ENCODE measurements around the gene SLC8A3. TPM values are rescaled to one million over a fixed set of nuclear protein-coding genes. Genes with fewer than 3 reads are reported as not detected.

Gene SLC8A3
- total and polyA plus RNA-seq, 2 of the 13 experiments (the other 11 are each of a cell fraction or from before 2014, with no cell fraction given) = 0.01 to 0.02 TPM

- intact Hi-C loops (cut with micrococcal nuclease; ENCODE audit: unreplicated experiment) (no loop called here), in situ Hi-C loops (cut with HindIII; ENCODE audit: extremely low pct_ligation_motif_present, low pct_unique_long_range_greater_than_20kb) (loop anchor here (5.0 to 25.0 kb wide), 2 partner anchors 233 to 478 kb away; no protein-coding TSS in a partner anchor)
- no peak overlapping the region for H2AFZ ChIP-seq (ENCODE audit: low read length)
- CTCF ChIA-PET (ENCODE audit: low intra/inter-chr PET ratio, low total read pairs) = no interaction called here
- no peaks in the 10 kb centered on the region for H4K20me1 ChIP-seq (ENCODE audit: insufficient read depth, low read length)
- no peaks in the 10 kb centered on the region for H3K4me1 ChIP-seq (ENCODE audit: insufficient read depth, low read length)
- H3K27me3 ChIP-seq (ENCODE audit: control insufficient read depth in 1 of 2, insufficient read depth in 2 of 2, low read length in 2 of 2) = peaks cover 0 to 1% of the 10 kb centered on the region in 2 experiments; a peak in 2 of 5 replicates
- H3K79me2 ChIP-seq (ENCODE audit: insufficient read depth, low read length) = no peaks in the 10 kb centered on the region
- POLR2A ChIA-PET = no interaction called here
- no TSS peak for BruUV-seq (replicated peaks)
- no peaks in the 10 kb centered on the region for H3K36me3 ChIP-seq (replicated peaks in 1 of 2; ENCODE audit: control insufficient read depth in 1 of 2, insufficient read depth in 2 of 2, low read length in 2 of 2)
- H3K4me3 ChIP-seq (replicated peaks in 1 of 3; ENCODE audit: insufficient read depth in 1 of 3, low read depth in 2 of 3, low read length in 3 of 3) = no peak overlapping the region
- 5% methylated on average over 2 of the region's 2 CpGs for WGBS (ENCODE audit: low lambda C conversion rate)
- no peak overlapping the region for H3K9ac ChIP-seq (ENCODE audit: insufficient read depth, low read depth, low read length)
- ATAC-seq = no peak
- H3K4me2 ChIP-seq (ENCODE audit: low read depth, low read length) = no peak overlapping the region
- no peaks in the 10 kb centered on the region for H3K9me3 ChIP-seq (ENCODE audit: low read length)
- no peak overlapping the region for H3K27ac ChIP-seq (ENCODE audit: extremely low read length, insufficient read depth, low read length)
- no peak for FAIRE-seq
- DNase-seq (ENCODE audit: low spot score) = no peak
- TF ChIP-seq LCORL (IDR thresholded peaks at IDR 0.05) (no peak), LCORL (CRISPR knock-in tag; IDR thresholded peaks at IDR 0.05) (no peak), ZFP37 (CRISPR knock-in tag; IDR thresholded peaks at IDR 0.05; ENCODE audit: borderline replicate concordance) (no peak), ZNF407 (CRISPR knock-in tag; IDR thresholded peaks at IDR 0.05; ENCODE audit: not compliant biosample characterization) (no peak), ZFP36L2 (CRISPR knock-in tag; IDR thresholded peaks at IDR 0.05) (no peak), ISX (CRISPR knock-in tag; conservative IDR thresholded peaks at IDR 0.05) (no peak), POGZ (CRISPR knock-in tag; IDR thresholded peaks at IDR 0.05) (no peak), HNF1A (IDR thresholded peaks at IDR 0.05; ENCODE audit: low read depth) (no peak), HNF1A (CRISPR knock-in tag; IDR thresholded peaks at IDR 0.05; ENCODE audit: borderline replicate concordance) (no peak), ZNF777 (CRISPR knock-in tag; IDR thresholded peaks at IDR 0.05) (no peak), ZSCAN31 (CRISPR knock-in tag; IDR thresholded peaks at IDR 0.05; ENCODE audit: low read depth) (no peak)
Observed at GRCh38 chr14:70084226-70084625, 104.5 kb downstream of the SLC8A3 start.
